Activated T-helper 1 cell treated with Interleukin-2 at 50 U/mL for 16 hours (primary cell): ENCODE data around the gene SYNE2.

Experiments
- DNase-seq: peaks from one replicate; pipeline ENCODE4 v3.0.0-alpha.2; 2020; ENCODE audit warnings: low read depth

Gene SYNE2

DNA sequence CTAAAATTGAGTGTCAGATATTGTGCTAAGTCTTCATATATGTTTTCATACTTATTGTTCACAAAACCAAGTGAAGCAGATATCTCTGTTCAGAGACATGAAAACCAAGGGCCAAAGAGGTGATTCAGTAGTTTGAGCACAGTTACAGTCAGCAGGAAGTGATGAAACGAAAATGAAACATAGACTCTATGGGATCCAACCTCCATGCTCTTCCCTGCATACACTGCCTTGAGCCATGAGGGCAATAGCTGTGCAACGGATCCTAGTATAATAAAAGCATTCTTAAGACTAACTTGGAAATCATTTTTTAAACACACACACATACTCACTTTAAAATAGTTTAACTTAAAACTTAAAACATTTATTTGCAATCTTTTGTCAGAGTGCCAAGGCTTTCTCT is 413.4 kb downstream of the SYNE2 start:
- DNase-seq = no peak

DNA sequence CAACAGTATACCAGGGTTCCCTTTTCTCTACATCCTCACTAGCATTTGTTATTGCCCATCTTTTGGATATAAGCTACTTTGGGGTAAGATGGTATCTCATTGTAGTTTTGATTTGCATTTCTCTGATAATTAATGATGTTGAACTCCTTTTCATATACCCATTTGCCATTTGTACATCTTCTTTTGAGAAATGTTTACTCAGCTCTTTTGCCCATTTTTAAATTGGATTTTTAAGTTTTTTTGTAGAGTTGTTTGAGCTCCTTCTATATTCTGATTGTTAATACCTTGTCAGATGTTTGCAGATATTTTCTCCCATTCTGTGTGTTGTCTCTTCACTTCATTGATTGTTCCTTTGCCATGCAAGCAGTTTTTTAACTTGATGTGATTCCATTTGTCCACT is 419.2 kb downstream of the SYNE2 start:
- no peak for DNase-seq
